Measurements from ENCODE around the gene NINJ2. TPM values are rescaled to one million over a fixed set of nuclear protein-coding genes. Genes with fewer than 3 reads are reported as not detected.
A peak's percentile ranks its signal among the peaks of the same experiment; 100 is the strongest.
"Not testable (repeated sequence)": the region's sequence is repeated elsewhere in the genome, so short reads cannot be mapped to it uniquely, and the experiment has no call there.

NINJ2 gene, protein sequence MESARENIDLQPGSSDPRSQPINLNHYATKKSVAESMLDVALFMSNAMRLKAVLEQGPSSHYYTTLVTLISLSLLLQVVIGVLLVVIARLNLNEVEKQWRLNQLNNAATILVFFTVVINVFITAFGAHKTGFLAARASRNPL
- total RNA-seq, result 12.6 TPM
- long read RNA-seq, transcript NINJ2-205 (4 exons, 670 nt), result major isoform, 8 of 12 reads
- long read RNA-seq, partial matches to known transcripts, result 0 of 12 reads
- long read RNA-seq, other reads (novel, unspliced or antisense), result 4 of 12 reads

DNA sequence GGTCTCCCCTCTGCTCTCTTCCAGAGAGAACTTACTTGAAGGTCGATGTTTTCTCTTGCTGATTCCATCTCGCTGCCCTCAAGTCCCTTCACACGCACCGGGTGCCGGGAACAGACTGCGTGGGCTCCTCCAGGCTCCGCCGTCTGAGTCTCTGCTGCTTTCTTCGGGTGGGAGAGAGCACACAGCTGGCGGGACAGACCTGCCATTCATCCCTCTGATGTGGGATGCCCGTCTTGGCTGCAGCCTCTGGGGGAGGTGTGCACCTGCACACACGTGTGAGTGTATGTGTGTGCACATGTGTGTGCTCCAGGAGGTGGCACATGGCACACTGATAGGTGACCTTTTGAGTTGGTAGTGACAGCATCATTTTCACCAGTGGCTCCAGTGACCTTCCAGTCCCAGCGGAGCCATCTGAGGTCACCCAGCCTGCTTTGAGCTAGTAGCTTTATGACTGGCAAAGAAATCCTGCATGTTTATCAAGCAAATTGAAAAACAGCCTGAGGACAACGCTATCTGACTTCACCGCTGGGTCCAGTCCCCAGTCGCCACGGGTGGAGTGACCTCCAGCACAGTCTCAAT lies at the start of gene NINJ2:
TSS of gene NINJ2 (minus strand) at position 153 of the 579 bp plus-strand sequence. CDS start at position 68, 85 bp downstream.
- DNase-seq, result no peak
- peak; percentile 56 for ATAC-seq (ENCODE audit: poor library complexity)
- intact Hi-C loops (cut with DNase I), result no loop called here

DNA sequence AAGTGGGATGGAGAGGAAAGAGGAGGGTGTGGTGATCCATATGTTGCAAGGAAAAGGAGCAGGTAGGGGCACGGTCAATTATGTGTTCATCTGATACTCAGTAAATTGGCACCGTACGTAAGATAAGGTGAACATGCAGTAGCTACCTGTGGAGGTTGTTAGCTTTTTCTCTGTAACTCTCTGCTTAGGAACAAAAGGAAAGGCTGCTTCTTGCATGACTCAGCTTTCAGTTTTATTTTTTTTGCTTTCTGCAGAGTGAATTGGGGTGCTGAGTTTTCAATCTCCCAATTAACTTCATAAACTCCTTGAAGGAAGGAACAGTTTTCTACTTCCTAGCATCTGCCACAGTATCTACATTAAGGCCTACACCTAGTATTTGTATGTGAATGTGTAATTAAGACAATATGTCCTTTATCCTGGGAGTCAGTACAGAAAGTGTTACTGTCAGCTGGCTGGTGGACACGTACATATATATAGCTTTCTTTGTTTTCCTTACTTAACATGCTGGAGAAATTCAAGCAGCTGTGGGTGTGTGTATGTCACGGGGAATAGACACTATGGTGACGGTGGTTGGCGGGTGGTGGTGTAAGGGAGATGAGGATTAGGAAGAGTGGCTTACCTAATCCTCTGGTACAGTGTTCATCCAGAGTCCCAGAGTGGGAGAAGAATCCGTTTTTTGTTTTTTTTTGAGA lies 49.1 kb upstream of the NINJ2 start:
- intact Hi-C loops (cut with DNase I), result loop anchor here (10.0 kb wide), 1 partner anchor 138 kb away; no protein-coding TSS in a partner anchor
- ATAC-seq (ENCODE audit: poor library complexity) (no peak), DNase-seq (no peak)

DNA sequence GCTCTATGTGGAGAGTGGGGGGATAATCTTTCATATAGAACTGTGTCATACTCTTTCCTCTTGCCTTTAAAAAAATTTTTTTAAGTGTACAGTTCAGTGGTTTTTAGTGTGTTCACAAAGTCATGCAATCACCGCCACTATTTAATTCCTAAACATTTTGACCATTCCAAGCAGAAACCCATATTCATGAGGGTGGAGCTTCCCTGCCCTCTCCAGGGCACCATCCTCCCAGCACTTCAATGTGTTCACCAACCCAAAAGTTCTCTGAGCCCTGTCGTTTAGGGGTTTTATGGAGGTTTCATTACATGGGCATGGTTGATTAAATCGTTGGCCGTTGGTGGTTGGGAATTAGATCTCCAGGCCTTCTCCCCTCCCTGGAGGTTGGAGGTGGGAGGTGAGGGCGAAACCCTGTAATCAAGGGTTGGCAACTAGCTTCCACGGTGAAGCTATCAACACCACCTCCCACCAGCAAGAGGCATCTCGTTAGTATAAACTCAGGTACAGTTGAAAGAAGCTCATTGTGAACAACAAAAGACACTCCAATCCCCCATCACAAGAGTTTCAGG lies 46.3 kb upstream of the NINJ2 start:
- DNase-seq (no peak), ATAC-seq (ENCODE audit: poor library complexity) (no peak)
- intact Hi-C loops (cut with DNase I), result loop anchor here (10.0 kb wide), 1 partner anchor 135 kb away; no protein-coding TSS in a partner anchor

DNA sequence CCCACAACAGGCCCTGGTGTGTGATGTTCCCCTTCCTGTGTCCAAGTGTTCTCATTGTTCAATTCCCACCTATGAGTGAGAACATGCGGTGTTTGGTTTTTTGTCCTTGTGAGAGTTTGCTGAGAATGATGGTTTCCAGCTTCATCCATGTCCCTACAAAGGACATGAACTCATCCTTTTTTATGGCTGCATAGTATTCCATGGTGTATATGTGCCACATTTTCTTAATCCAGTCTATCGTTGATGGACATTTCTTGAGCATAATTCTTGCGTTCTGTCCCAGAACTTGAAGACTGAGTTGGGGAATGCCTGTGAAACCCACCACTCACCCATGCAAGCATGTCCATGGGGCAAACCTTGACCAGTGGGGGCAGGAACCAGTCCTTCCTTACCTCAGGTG lies 44.8 kb upstream of the NINJ2 start:
- intact Hi-C loops (cut with DNase I); ATAC-seq (ENCODE audit: poor library complexity); DNase-seq: not testable (repeated sequence)

DNA sequence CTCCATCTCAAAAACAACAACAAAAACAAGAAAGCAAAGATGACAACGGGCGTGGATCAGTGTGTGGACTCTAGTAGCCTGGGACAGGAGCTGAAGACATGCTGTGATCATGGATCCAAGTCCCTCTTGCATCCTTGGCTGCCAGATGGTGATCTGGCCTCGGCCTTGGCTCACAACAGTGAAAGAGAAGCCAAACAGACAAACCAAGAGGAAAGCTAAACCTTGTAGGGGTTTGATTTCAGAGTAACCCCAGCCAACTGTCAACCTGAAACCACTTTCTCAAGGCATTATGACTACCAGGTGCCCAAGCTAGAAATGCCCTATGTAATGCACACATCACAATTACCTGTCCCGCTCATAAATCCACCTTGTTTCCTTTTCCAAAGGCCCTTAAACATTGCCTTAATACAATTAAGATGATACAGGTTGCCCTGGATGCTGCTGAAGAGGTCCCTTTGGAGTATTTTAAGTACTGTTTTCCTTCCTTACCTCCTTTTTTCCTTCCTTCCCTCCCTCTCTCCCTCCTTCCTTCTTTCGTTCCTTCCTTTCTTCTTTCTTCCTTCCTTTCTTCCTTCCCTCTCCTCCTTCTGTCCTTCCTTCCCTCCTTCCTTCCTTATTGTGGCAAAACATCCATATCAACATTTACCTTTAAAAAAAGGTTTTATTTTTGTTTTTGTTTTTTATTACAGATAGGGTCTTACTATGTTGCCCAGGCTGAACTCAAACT lies 41.4 kb upstream of the NINJ2 start:
- ATAC-seq (ENCODE audit: poor library complexity) (peak; percentile 61), DNase-seq (no peak)
- intact Hi-C loops (cut with DNase I), result no loop called here

DNA sequence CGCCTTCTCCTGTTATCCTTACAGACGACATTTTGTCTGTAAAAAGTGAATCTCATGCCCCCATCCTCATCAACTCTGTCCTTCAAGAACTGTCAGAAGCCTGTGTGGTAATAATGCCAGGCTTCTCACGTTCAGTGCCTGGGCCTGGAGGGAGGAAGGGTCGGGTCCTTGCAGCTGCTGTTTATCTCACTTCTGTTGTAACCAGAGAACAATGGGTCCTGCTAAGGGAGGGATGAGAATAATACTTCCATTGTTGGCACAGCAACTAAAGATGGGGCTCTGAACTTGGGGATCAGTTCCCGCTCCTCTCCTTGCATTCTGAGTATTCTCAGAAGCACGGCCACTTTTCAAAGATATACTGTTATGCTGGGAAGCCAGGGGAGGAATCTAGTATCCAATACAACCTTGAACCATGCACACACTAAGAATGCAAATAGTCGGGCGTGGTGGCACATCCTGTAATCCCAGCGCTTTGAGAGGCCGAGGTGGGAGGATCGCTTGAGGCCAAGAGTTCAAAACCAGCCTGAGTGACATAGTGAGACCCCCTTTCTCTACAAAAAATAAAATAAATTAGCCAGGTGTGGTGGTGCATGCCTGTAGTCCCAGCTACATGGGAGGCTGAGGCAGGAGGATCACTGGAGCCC lies 38.8 kb upstream of the NINJ2 start:
- intact Hi-C loops (cut with DNase I), result no loop called here
- DNase-seq (no peak), ATAC-seq (ENCODE audit: poor library complexity) (no peak)

DNA sequence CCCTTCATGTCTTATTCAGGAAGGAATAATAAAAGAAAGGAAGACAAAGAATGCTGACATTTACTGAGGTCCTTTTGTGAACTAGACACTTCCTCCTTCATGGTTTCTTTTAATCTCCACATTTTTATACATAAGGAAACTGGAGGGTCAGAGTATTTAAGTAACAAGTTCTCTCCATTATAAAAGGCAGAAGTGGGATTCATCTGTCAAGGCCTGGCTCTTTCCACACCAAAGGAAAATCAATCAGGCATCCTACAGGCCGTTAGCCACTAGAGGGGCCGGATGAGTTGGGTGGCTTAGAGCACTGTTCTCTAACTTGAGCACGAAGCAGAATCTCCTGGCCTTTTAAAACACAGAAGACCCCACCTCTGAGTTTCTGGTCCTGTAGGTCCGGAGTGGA lies 36.8 kb upstream of the NINJ2 start:
- intact Hi-C loops (cut with DNase I), result no loop called here
- ATAC-seq (ENCODE audit: poor library complexity) (no peak), DNase-seq (no peak)

DNA sequence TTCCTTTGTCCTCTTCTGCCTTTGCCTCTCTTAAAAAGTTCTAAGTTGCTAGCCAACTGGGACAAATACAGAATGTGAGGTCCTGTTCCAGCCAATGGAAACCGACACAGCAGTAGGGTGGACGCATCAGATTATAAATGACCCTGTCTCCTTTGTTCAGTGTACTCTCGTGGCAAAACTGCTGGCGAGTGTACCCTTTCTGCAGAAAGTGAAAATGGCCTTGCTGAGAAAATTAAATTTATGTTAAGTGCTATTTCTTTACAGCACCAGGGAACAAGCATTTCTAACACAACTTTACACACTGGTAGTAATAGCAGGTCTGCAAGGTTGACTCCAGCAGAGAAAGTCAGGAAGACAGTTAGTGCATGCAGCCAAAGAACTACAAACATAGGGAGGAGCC lies 35.0 kb upstream of the NINJ2 start:
- DNase-seq; intact Hi-C loops (cut with DNase I); ATAC-seq (ENCODE audit: poor library complexity): not testable (repeated sequence)

DNA sequence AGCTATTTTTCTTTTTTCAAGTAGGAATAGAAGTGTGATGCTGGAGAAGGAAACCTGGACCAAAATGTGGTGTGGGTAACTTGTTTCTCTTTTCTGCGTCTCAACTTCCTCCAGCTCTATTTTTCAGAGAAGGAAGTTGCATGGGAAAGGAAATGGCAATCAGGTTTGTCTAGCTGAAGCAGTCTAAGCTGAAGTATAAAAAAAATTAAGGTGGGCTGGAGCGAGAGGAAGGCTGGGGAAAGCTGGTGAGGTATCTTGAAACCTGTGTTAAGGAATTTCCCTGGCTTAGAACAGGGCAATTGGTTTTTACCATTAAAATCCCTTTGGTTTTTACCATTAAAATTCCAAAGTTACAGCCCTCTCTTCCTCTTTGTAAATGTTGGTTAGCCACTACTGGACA lies 34.2 kb upstream of the NINJ2 start:
- intact Hi-C loops (cut with DNase I), result no loop called here
- DNase-seq (no peak), ATAC-seq (ENCODE audit: poor library complexity) (no peak)

DNA sequence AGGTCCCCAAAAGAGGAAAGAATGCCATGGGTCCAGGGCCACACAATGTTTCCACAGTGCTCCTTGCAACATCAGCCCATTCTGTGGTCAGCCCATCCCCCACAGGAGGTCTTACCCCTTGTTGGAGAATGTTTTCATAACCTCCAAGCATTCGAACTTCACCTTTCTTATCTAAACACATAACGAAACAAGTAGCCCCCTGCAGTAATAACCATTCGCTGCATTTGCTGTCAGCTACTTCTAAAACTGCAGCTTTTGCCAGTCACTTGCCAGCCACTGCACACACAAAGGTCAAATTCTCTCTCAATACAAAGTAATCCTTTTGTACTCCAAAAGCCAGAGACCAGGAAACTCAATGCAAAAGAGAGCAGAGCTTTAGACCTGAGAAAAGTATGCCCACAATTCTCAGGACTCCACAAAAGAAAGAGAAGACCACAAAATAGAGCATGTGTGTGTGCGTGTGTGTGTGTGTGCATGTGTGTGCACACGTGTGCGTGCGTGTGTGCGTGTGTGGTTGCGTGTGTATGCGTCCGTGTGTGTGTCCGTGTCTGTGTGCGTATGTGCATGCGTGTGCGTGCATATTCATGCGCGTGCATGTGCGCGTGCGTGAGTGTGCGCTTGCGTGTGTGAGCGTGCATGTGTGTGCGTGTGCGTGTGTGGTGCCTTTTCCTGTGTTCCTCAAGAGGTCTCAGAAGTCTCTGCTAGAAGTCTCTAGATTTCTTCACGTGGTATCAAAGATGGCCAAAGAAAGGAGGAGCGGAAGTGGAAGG lies 31.7 kb upstream of the NINJ2 start:
- intact Hi-C loops (cut with DNase I), result no loop called here
- DNase-seq, result no peak
- ATAC-seq (ENCODE audit: poor library complexity), result no peak

DNA sequence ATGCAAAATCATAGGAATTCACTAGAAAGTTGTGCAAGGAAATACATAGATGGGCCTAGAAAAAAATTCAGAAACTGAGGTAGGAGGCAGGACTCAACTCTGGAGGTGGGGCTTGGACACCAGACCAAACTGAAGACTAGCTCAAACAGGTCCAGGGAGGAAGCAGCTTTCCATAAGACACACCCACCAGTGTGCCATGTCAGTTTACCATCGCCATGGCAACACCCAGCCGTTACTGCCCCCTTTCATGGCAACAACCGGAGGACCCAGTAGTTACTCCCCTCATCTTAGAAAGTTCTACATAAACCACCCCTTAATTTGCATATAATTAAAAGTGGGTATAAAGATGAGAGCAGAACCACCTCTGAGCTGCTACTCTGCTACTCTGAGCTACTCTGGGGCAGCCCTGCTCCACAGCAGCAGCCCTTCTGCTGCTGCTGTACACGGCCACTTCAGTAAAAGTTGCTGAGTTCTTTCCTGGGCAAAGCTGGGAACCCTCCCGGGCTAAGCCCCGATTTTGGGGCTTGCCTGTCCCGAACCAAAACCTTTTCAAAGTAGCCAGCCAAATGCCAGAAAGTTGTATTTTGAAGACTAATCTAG lies 30.8 kb upstream of the NINJ2 start:
- intact Hi-C loops (cut with DNase I), result no loop called here
- no peak for DNase-seq
- ATAC-seq (ENCODE audit: poor library complexity), result no peak

DNA sequence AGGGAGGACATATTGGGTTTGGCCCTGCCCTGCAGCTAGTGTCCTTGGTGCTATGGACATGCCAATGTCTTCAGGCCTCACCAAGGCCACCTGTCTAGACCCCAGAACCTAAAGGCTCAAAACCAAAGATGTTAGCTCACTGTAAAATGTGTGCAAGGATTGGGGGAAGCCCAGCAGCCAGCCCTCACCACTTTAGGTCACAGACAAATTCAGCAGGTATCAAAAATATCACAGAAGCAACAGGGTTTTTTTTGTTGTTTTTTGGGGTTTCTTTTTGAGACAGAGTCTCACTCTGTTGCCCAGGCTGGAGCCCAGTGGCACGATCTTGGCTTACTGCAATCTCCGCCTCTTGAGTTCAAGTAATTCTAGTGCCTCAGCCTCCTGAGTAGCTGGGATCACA lies 29.0 kb upstream of the NINJ2 start:
- no peak for ATAC-seq (ENCODE audit: poor library complexity)
- DNase-seq, result no peak
- intact Hi-C loops (cut with DNase I), result no loop called here

DNA sequence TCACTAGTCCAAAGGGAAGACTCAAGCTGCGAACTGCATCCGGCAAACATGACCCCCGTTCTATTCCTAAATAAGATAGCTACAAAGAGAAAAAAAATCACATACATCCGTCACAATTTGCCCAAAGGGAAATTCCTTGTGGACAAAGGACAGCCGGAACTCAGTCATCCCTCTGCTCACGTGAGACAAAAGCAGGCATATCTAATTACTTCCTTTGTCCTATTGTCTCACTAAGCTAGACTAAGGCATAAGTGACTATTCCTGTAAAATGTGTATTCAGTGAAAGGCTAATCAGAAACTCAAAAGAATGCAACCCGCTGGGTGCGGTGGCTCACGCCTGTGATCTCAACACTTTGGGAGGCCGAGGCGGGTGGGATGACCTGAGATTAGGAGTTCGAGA lies 27.2 kb upstream of the NINJ2 start:
- DNase-seq (no peak), ATAC-seq (ENCODE audit: poor library complexity) (no peak)
- intact Hi-C loops (cut with DNase I), result no loop called here

DNA sequence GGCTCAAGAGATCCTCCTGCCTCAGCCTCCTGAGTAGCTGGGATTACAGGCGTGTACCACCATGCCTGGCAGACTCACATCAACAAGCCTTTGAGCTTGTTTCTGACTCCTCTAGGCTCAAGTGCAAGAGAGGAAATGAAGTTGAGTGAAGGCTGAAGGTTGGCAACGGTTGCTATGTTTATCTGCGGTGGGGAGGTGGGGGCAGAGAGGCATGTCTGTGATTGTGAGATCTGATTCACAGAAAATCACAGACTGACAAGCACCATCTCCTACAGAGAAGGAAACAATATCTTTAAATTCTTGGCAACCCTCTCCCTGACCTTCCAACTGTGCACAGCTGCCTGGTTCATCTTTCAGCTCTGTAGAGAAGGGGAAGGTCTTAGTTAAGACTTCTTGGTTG lies 22.1 kb upstream of the NINJ2 start:
- ATAC-seq (ENCODE audit: poor library complexity) (peak; percentile 39), DNase-seq (no peak)
- intact Hi-C loops (cut with DNase I), result no loop called here

DNA sequence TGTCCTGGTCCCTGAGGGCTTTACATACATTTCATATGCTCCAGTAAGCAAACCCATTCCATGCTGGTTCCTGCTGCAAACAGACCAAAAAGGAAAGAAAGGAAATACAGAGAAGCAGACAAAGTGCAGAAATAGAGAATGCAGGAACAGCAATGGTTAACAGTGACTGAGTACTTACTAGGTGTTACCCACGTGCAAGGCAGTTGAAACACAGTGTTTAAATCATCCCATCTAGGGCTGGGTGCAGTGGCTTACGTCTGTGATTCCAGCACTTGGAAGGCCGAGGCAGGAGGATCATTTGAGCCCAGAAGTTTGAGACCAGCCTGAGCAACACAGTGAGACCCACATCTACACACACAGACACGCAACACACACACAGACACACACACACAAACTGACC lies 21.2 kb upstream of the NINJ2 start:
- intact Hi-C loops (cut with DNase I), result no loop called here
- no peak for DNase-seq
- no peak for ATAC-seq (ENCODE audit: poor library complexity)

DNA sequence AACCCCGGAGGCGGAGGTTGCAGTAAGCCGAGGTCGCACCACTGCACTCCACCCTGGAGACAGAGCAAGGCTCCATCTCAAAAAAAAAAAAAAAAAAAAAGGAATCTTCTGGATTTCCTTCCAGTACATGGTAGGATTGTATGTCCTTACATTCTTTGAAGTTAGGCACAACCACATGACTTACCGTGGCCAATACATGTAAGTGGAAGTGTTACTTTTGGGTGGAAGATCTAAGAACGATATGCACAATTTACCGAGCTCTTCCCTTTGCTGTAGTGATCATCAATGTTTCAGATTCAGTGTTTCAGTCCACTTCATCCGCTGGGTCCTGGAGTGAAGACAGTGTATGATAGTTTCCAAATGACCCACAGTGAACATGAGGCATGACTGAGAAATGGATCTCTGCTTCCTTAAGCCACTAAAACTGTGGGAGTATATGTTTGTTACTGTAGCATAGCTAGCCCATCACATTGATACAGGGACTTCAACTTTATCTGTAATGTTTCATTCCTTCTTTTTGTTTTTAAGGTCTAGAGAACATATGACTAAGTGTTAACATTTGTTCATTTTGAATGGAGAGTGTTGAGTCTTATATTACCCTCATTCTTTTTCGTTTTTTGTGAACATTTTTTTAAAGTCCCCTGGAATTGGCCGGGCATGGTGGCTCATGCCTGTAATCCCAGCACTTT lies 18.5 kb upstream of the NINJ2 start:
- DNase-seq, result no peak
- no peak for ATAC-seq (ENCODE audit: poor library complexity)
- intact Hi-C loops (cut with DNase I), result no loop called here

Measured in Right ventricle myocardium superior (tissue), 1 donor.